ENCODE data around the gene OR51B4.
"Not testable (repeated sequence)": the region's sequence is repeated elsewhere in the genome, so short reads cannot be mapped to it uniquely, and the experiment has no call there.

Gene OR51B4

GRCh38 chr11:5267033-5267563 lies 34.6 kb downstream of the OR51B4 start:
- Histone ChIP-seq H3K36me3 (ENCODE audit: insufficient read depth, low read length) (no peaks in the 10 kb centered on the region), H3K27me3 (ENCODE audit: insufficient read depth, low read length) (no peaks in the 10 kb centered on the region), H3K4me1 (ENCODE audit: insufficient read depth, low read length) (no peaks in the 10 kb centered on the region), H3K4me3 (ENCODE audit: low read length) (no peak overlapping the region), H3K9me3 (ENCODE audit: insufficient read depth, low read depth, low read length) (no peaks in the 10 kb centered on the region), H3K9ac (ENCODE audit: low read depth, low read length) (no peak overlapping the region), H3K27ac (ENCODE audit: low read depth, low read length) (no peak overlapping the region)
- WGBS: 93% methylated on average over 2 of the region's 2 CpGs

- no peak overlapping the region for H3K27ac ChIP-seq (ENCODE audit: low read depth, low read length)
- H3K4me1 ChIP-seq (ENCODE audit: insufficient read depth, low read length): no peaks in the 10 kb centered on the region
- H3K9ac ChIP-seq (ENCODE audit: low read depth, low read length): no peak overlapping the region
- no peaks in the 10 kb centered on the region for H3K27me3 ChIP-seq (ENCODE audit: insufficient read depth, low read length)
- H3K9me3 ChIP-seq (ENCODE audit: insufficient read depth, low read depth, low read length): no peaks in the 10 kb centered on the region
- no peak overlapping the region for H3K4me3 ChIP-seq (ENCODE audit: low read length)
- H3K36me3 ChIP-seq (ENCODE audit: insufficient read depth, low read length): no peaks in the 10 kb centered on the region
Measured at GRCh38 chr11:5266609-5267008, 35.1 kb downstream of the OR51B4 start.

- Histone ChIP-seq H3K4me1 (ENCODE audit: insufficient read depth, low read length) (no peaks in the 10 kb centered on the region), H3K9ac (ENCODE audit: low read depth, low read length) (no peak overlapping the region), H3K27ac (ENCODE audit: low read depth, low read length) (no peak overlapping the region), H3K36me3 (ENCODE audit: insufficient read depth, low read length) (no peaks in the 10 kb centered on the region), H3K9me3 (ENCODE audit: insufficient read depth, low read depth, low read length) (no peaks in the 10 kb centered on the region), H3K4me3 (ENCODE audit: low read length) (no peak overlapping the region), H3K27me3 (ENCODE audit: insufficient read depth, low read length) (no peaks in the 10 kb centered on the region)
- 100% methylated on average over 1 of the region's 2 CpGs for WGBS
Measured at GRCh38 chr11:5265832-5266231, 35.9 kb downstream of the OR51B4 start.

GRCh38 chr11:5258543-5259262 lies 43.0 kb downstream of the OR51B4 start:
- no peaks in the 10 kb centered on the region; the same call in 1 of the 2 replicates for H3K27me3 ChIP-seq (ENCODE audit: insufficient read depth, low read length)
- H3K9me3 ChIP-seq (ENCODE audit: insufficient read depth, low read depth, low read length): no peaks in the 10 kb centered on the region
- H3K4me3 ChIP-seq (ENCODE audit: low read length): no peak overlapping the region
- no peak overlapping the region for H3K9ac ChIP-seq (ENCODE audit: low read depth, low read length)
- WGBS: 71% methylated on average over 7 of the region's 7 CpGs
- H3K27ac ChIP-seq (ENCODE audit: low read depth, low read length): no peak overlapping the region; the same call in 1 of the 2 replicates
- no peaks in the 10 kb centered on the region for H3K36me3 ChIP-seq (ENCODE audit: insufficient read depth, low read length)
- H3K4me1 ChIP-seq (ENCODE audit: insufficient read depth, low read length): peaks cover 19% of the 10 kb centered on the region

- WGBS: 10% methylated on average over 2 of the region's 2 CpGs
- no peak overlapping the region for H3K4me3 ChIP-seq (ENCODE audit: low read length)
- no peak overlapping the region for H3K9ac ChIP-seq (ENCODE audit: low read depth, low read length)
- no peaks in the 10 kb centered on the region for H3K36me3 ChIP-seq (ENCODE audit: insufficient read depth, low read length)
- H3K27ac ChIP-seq (ENCODE audit: low read depth, low read length): no peak overlapping the region; the same call in 1 of the 2 replicates
- no peaks in the 10 kb centered on the region; the same call in 1 of the 2 replicates for H3K27me3 ChIP-seq (ENCODE audit: insufficient read depth, low read length)
- no peaks in the 10 kb centered on the region for H3K9me3 ChIP-seq (ENCODE audit: insufficient read depth, low read depth, low read length)
- H3K4me1 ChIP-seq (ENCODE audit: insufficient read depth, low read length): peaks cover 19% of the 10 kb centered on the region
Measured at GRCh38 chr11:5257296-5257695, 44.5 kb downstream of the OR51B4 start.

- 100% methylated on average over 3 of the region's 9 CpGs for WGBS
- not testable (repeated sequence) for H3K9ac ChIP-seq (ENCODE audit: low read depth, low read length); H3K27me3 ChIP-seq (ENCODE audit: insufficient read depth, low read length); H3K27ac ChIP-seq (ENCODE audit: low read depth, low read length); H3K9me3 ChIP-seq (ENCODE audit: insufficient read depth, low read depth, low read length); H3K4me3 ChIP-seq (ENCODE audit: low read length); H3K36me3 ChIP-seq (ENCODE audit: insufficient read depth, low read length)
- H3K4me1 ChIP-seq (ENCODE audit: insufficient read depth, low read length): peaks cover 19% of the 10 kb centered on the region
Measured at GRCh38 chr11:5254646-5255413, 46.9 kb downstream of the OR51B4 start, which contains the start of gene HBG2. HBG2 (minus strand) TSS chr11:5254781; CDS start chr11:5254728, 53 bp downstream.

GRCh38 chr11:5254023-5254422 lies 47.7 kb downstream of the OR51B4 start:
- H3K36me3 ChIP-seq (ENCODE audit: insufficient read depth, low read length); H3K4me3 ChIP-seq (ENCODE audit: low read length); H3K27ac ChIP-seq (ENCODE audit: low read depth, low read length); H3K27me3 ChIP-seq (ENCODE audit: insufficient read depth, low read length); H3K9me3 ChIP-seq (ENCODE audit: insufficient read depth, low read depth, low read length); H3K9ac ChIP-seq (ENCODE audit: low read depth, low read length): not testable (repeated sequence)
- peaks cover 19% of the 10 kb centered on the region for H3K4me1 ChIP-seq (ENCODE audit: insufficient read depth, low read length)
- WGBS: 90% methylated on average over 2 of the region's 2 CpGs

GRCh38 chr11:5253440-5253839 lies 48.3 kb downstream of the OR51B4 start:
- H3K4me3 ChIP-seq (ENCODE audit: low read length); H3K27ac ChIP-seq (ENCODE audit: low read depth, low read length); H3K9me3 ChIP-seq (ENCODE audit: insufficient read depth, low read depth, low read length); H3K9ac ChIP-seq (ENCODE audit: low read depth, low read length); H3K36me3 ChIP-seq (ENCODE audit: insufficient read depth, low read length); H3K27me3 ChIP-seq (ENCODE audit: insufficient read depth, low read length): not testable (repeated sequence)
- peaks cover 16% of the 10 kb centered on the region for H3K4me1 ChIP-seq (ENCODE audit: insufficient read depth, low read length)
- 88% methylated on average over 5 of the region's 5 CpGs for WGBS

GRCh38 chr11:5252919-5253265 lies 48.9 kb downstream of the OR51B4 start:
- 88% methylated on average over 1 of the region's 1 CpG for WGBS

GRCh38 chr11:5252192-5252918 lies 49.4 kb downstream of the OR51B4 start:
- Histone ChIP-seq H3K9ac (ENCODE audit: low read depth, low read length) (no peak overlapping the region), H3K27me3 (ENCODE audit: insufficient read depth, low read length) (no peaks in the 10 kb centered on the region; the same call in 1 of the 2 replicates), H3K27ac (ENCODE audit: low read depth, low read length) (no peak overlapping the region), H3K4me3 (ENCODE audit: low read length) (no peak overlapping the region), H3K36me3 (ENCODE audit: insufficient read depth, low read length) (no peaks in the 10 kb centered on the region), H3K9me3 (ENCODE audit: insufficient read depth, low read depth, low read length) (no peaks in the 10 kb centered on the region), H3K4me1 (ENCODE audit: insufficient read depth, low read length) (peaks cover 5% of the 10 kb centered on the region)
- 95% methylated on average over 9 of the region's 9 CpGs for WGBS

More at GRCh38 chr11:5252919-5253265, 48.9 kb downstream of the OR51B4 start:
- Histone ChIP-seq H3K27ac (ENCODE audit: low read depth, low read length) (no peak overlapping the region), H3K4me3 (ENCODE audit: low read length) (no peak overlapping the region), H3K36me3 (ENCODE audit: insufficient read depth, low read length) (no peaks in the 10 kb centered on the region), H3K9me3 (ENCODE audit: insufficient read depth, low read depth, low read length) (no peaks in the 10 kb centered on the region), H3K27me3 (ENCODE audit: insufficient read depth, low read length) (no peaks in the 10 kb centered on the region; the same call in 1 of the 2 replicates), H3K9ac (ENCODE audit: low read depth, low read length) (no peak overlapping the region), H3K4me1 (ENCODE audit: insufficient read depth, low read length) (peaks cover 10% of the 10 kb centered on the region)

- H3K27ac ChIP-seq (ENCODE audit: low read depth, low read length): no peak overlapping the region
- H3K9ac ChIP-seq (ENCODE audit: low read depth, low read length): no peak overlapping the region
- H3K4me3 ChIP-seq (ENCODE audit: low read length): no peak overlapping the region
- H3K36me3 ChIP-seq (ENCODE audit: insufficient read depth, low read length): no peaks in the 10 kb centered on the region
- H3K9me3 ChIP-seq (ENCODE audit: insufficient read depth, low read depth, low read length): no peaks in the 10 kb centered on the region
- 100% methylated on average over 2 of the region's 2 CpGs for WGBS
- H3K27me3 ChIP-seq (ENCODE audit: insufficient read depth, low read length): no peaks in the 10 kb centered on the region; the same call in 1 of the 2 replicates
- peaks cover under 1% of the 10 kb centered on the region; the same call in 1 of the 2 replicates for H3K4me1 ChIP-seq (ENCODE audit: insufficient read depth, low read length)
Measured at GRCh38 chr11:5251746-5252145, 50.0 kb downstream of the OR51B4 start.

Data from HUES64 (cell line).